T-helper 17 cell (primary cell): Measurements from ENCODE around the gene FXN. TPM values are rescaled to one million over a fixed set of nuclear protein-coding genes. Genes with fewer than 3 reads are reported as not detected.
"Not testable (repeated sequence)": the region's sequence is repeated elsewhere in the genome, so short reads cannot be mapped to it uniquely, and the experiment has no call there.

Experiments used
- ATAC-seq: fragments of 150-1000 bp; cut with Tn5 transposase; 2 replicates; pipeline ENCODE4 v1.10.0; 2021; ENCODE audit warnings: mild to moderate bottlenecking, moderate library complexity
- DNase-seq, 3 donors: peaks; one replicate each; pipeline versions ENCODE4 v3.0.0 to v3.0.0-alpha.2; 2020 to 2021
- H3K9me3 ChIP-seq: one replicate; pipeline ENCODE4 v1.7.0; 2013; ENCODE audit warnings: low read length, mild to moderate bottlenecking; ENCODE audit not compliant: control insufficient read depth, poor library complexity, severe bottlenecking
- H3K27ac Mint-ChIP-seq: one replicate; pipeline ENCODE4 v1.8.0; 2022; ENCODE audit warnings: mild to moderate bottlenecking, moderate library complexity, mixed read lengths
- H3K27me3 Mint-ChIP-seq: one replicate; pipeline ENCODE4 v1.8.0; 2022; ENCODE audit warnings: mixed read lengths
- H3K36me3 Mint-ChIP-seq: one replicate; pipeline ENCODE4 v1.8.0; 2022; ENCODE audit warnings: low read depth, mixed read lengths
- H3K4me1 Mint-ChIP-seq: one replicate; pipeline ENCODE4 v1.8.0; 2022; ENCODE audit warnings: mild to moderate bottlenecking, mixed read lengths
- H3K4me3 Mint-ChIP-seq: one replicate; pipeline ENCODE4 v1.8.0; 2022; ENCODE audit warnings: mild to moderate bottlenecking, moderate library complexity, mixed read lengths
- total RNA-seq, 4 donors: library from RNA in 2 of 4; stranded (reverse) in 2 of 4; gene quantifications; one replicate each; pipeline ENCODE4 v1.2.3 and lab custom pipeline; 2022 to 2026

Gene FXN
- total RNA-seq, 2 donors from 2014 or later, result 11.7 to 16.2 TPM

GRCh38 chr9:69085569-69086283 lies 50.2 kb downstream of the FXN start:
- H3K27me3 Mint-ChIP-seq, result no peaks in the 10 kb centered on the region
- DNase-seq, result no peak
- peaks cover 4% of the 10 kb centered on the region for H3K36me3 Mint-ChIP-seq
- ATAC-seq, result no peak
- H3K27ac Mint-ChIP-seq, result no peak overlapping the region
- no peaks in the 10 kb centered on the region for H3K9me3 ChIP-seq
- peaks cover 2% of the 10 kb centered on the region for H3K4me1 Mint-ChIP-seq
- no peak overlapping the region for H3K4me3 Mint-ChIP-seq

GRCh38 chr9:69086312-69086711 lies 50.8 kb downstream of the FXN start:
- DNase-seq, result no peak
- no peak for ATAC-seq
- Mint-ChIP-seq H3K27me3 (no peaks in the 10 kb centered on the region), H3K36me3 (peaks cover 4% of the 10 kb centered on the region), H3K4me3 (no peak overlapping the region), H3K4me1 (peaks cover 2% of the 10 kb centered on the region), H3K27ac (no peak overlapping the region)
- no peaks in the 10 kb centered on the region for H3K9me3 ChIP-seq

GRCh38 chr9:69086769-69087168 lies 51.2 kb downstream of the FXN start:
- H3K36me3 Mint-ChIP-seq, result peaks cover 4% of the 10 kb centered on the region
- peaks cover 2% of the 10 kb centered on the region for H3K4me1 Mint-ChIP-seq
- no peak overlapping the region for H3K27ac Mint-ChIP-seq
- ATAC-seq, result no peak
- DNase-seq, result no peak
- H3K27me3 Mint-ChIP-seq, result no peaks in the 10 kb centered on the region
- no peak overlapping the region for H3K4me3 Mint-ChIP-seq
- H3K9me3 ChIP-seq, result no peaks in the 10 kb centered on the region

GRCh38 chr9:69089082-69089481 lies 53.5 kb downstream of the FXN start:
- Mint-ChIP-seq H3K27ac (no peak overlapping the region), H3K36me3 (peaks cover 4% of the 10 kb centered on the region), H3K4me1 (peaks cover 2% of the 10 kb centered on the region), H3K27me3 (no peaks in the 10 kb centered on the region), H3K4me3 (no peak overlapping the region)
- H3K9me3 ChIP-seq, result no peaks in the 10 kb centered on the region
- no peak for DNase-seq
- ATAC-seq, result no peak

- Mint-ChIP-seq H3K4me3 (no peak overlapping the region), H3K36me3 (peaks cover 4% of the 10 kb centered on the region), H3K27ac (no peak overlapping the region), H3K27me3 (no peaks in the 10 kb centered on the region), H3K4me1 (peaks cover 2% of the 10 kb centered on the region)
- H3K9me3 ChIP-seq, result no peaks in the 10 kb centered on the region
- ATAC-seq (no peak), DNase-seq (no peak)
Measured at GRCh38 chr9:69089491-69089890, 53.9 kb downstream of the FXN start.

- no peak for DNase-seq
- no peaks in the 10 kb centered on the region for H3K9me3 ChIP-seq
- Mint-ChIP-seq H3K4me3 (no peak overlapping the region), H3K36me3 (peaks cover 4% of the 10 kb centered on the region), H3K4me1 (peaks cover 2% of the 10 kb centered on the region), H3K27me3 (no peaks in the 10 kb centered on the region), H3K27ac (no peak overlapping the region)
- no peak for ATAC-seq
Measured at GRCh38 chr9:69090140-69090750, 54.7 kb downstream of the FXN start.

GRCh38 chr9:69090946-69091345 lies 55.4 kb downstream of the FXN start:
- H3K4me3 Mint-ChIP-seq, result no peak overlapping the region
- DNase-seq (no peak), ATAC-seq (no peak)
- H3K27me3 Mint-ChIP-seq, result no peaks in the 10 kb centered on the region
- H3K4me1 Mint-ChIP-seq, result peaks cover 2% of the 10 kb centered on the region
- H3K9me3 ChIP-seq, result no peaks in the 10 kb centered on the region
- H3K27ac Mint-ChIP-seq, result no peak overlapping the region
- H3K36me3 Mint-ChIP-seq, result peaks cover 4% of the 10 kb centered on the region

GRCh38 chr9:69093471-69094103 lies 58.0 kb downstream of the FXN start:
- H3K27ac Mint-ChIP-seq, result no peak overlapping the region
- ATAC-seq, result no peak
- no peak overlapping the region for H3K4me3 Mint-ChIP-seq
- no peak for DNase-seq
- H3K4me1 Mint-ChIP-seq, result no peaks in the 10 kb centered on the region
- H3K36me3 Mint-ChIP-seq, result no peaks in the 10 kb centered on the region
- H3K27me3 Mint-ChIP-seq, result no peaks in the 10 kb centered on the region
- no peaks in the 10 kb centered on the region for H3K9me3 ChIP-seq

GRCh38 chr9:69094361-69095135 lies 59.0 kb downstream of the FXN start:
- not testable (repeated sequence) for DNase-seq, ATAC-seq, H3K27ac Mint-ChIP-seq, H3K9me3 ChIP-seq, H3K4me3 Mint-ChIP-seq, H3K36me3 Mint-ChIP-seq, H3K4me1 Mint-ChIP-seq, H3K27me3 Mint-ChIP-seq

GRCh38 chr9:69097064-69097463 lies 61.5 kb downstream of the FXN start:
- Mint-ChIP-seq H3K27me3 (no peaks in the 10 kb centered on the region), H3K27ac (no peak overlapping the region), H3K4me3 (no peak overlapping the region), H3K4me1 (no peaks in the 10 kb centered on the region), H3K36me3 (no peaks in the 10 kb centered on the region)
- no peaks in the 10 kb centered on the region for H3K9me3 ChIP-seq
- no peak for ATAC-seq
- no peak for DNase-seq

- H3K4me1 Mint-ChIP-seq, result no peaks in the 10 kb centered on the region
- no peaks in the 10 kb centered on the region for H3K9me3 ChIP-seq
- H3K36me3 Mint-ChIP-seq, result no peaks in the 10 kb centered on the region
- H3K27ac Mint-ChIP-seq, result no peak overlapping the region
- no peak for DNase-seq
- H3K27me3 Mint-ChIP-seq, result no peaks in the 10 kb centered on the region
- ATAC-seq, result no peak
- no peak overlapping the region for H3K4me3 Mint-ChIP-seq
Measured at GRCh38 chr9:69097923-69098593, 62.5 kb downstream of the FXN start.

- H3K36me3 Mint-ChIP-seq, H3K4me3 Mint-ChIP-seq, H3K27ac Mint-ChIP-seq, DNase-seq, ATAC-seq, H3K27me3 Mint-ChIP-seq, H3K9me3 ChIP-seq, H3K4me1 Mint-ChIP-seq: not testable (repeated sequence)
Measured at GRCh38 chr9:69103348-69103996, 67.9 kb downstream of the FXN start.
